Loucy (cell line): Measurements from ENCODE around the gene CDK19.

Source experiments
- H2AFZ ChIP-seq: fragments of 200-600 bp; sonication (generic); 2 replicates; pipeline ENCODE4 v1.6.0; 2016; ENCODE audit warnings: antibody characterized with exemption, mild to moderate bottlenecking, low read length, moderate library complexity
- H3F3A ChIP-seq: fragments of 200-600 bp; 2 replicates; pipeline ENCODE4 v1.6.0; 2016; ENCODE audit warnings: antibody characterized with exemption, low read depth, mild to moderate bottlenecking
- H3K27me3 ChIP-seq: fragments of 200-600 bp; sonication (generic); 2 replicates; pipeline ENCODE4 v1.6.1; 2014; ENCODE audit warnings: low read length, mild to moderate bottlenecking; ENCODE audit not compliant: insufficient read depth, poor library complexity, severe bottlenecking
- H3K36me3 ChIP-seq: fragments of 200-600 bp; sonication (generic); 2 replicates; pipeline ENCODE4 v1.6.1; 2016; ENCODE audit warnings: low read length; ENCODE audit not compliant: insufficient read depth
- H3K4me1 ChIP-seq: fragments of 200-600 bp; sonication (generic); 2 replicates; pipeline ENCODE4 v1.5.1; 2014; ENCODE audit warnings: low read length, mild to moderate bottlenecking; ENCODE audit not compliant: insufficient read depth, poor library complexity, severe bottlenecking
- H3K4me2 ChIP-seq: fragments of 200-600 bp; sonication (generic); 2 replicates; pipeline ENCODE4 v1.6.0; 2014; ENCODE audit warnings: antibody characterized with exemption, low read length, low read depth, mild to moderate bottlenecking; ENCODE audit not compliant: poor library complexity, severe bottlenecking
- H3K4me3 ChIP-seq: fragments of 200-600 bp; sonication (generic); 2 replicates; pipeline ENCODE4 v1.5.1; 2014; ENCODE audit warnings: low read length, mild to moderate bottlenecking, mixed read lengths; ENCODE audit not compliant: poor library complexity, severe bottlenecking
- H3K79me2 ChIP-seq: fragments of 200-600 bp; sonication (generic); 2 replicates; pipeline ENCODE4 v1.6.1; 2014; ENCODE audit warnings: low read length; ENCODE audit not compliant: insufficient read depth
- H3K9ac ChIP-seq: fragments of 200-600 bp; sonication (generic); 2 replicates; pipeline ENCODE4 v1.6.0; 2014; ENCODE audit warnings: mild to moderate bottlenecking, low read depth, low read length, moderate library complexity; ENCODE audit not compliant: poor library complexity, severe bottlenecking
- H3K9me2 ChIP-seq: fragments of 200-600 bp; sonication (generic); replicated peaks from 2 replicates; pipeline ENCODE4 v1.6.1; 2016; ENCODE audit warnings: low read depth, low read length, mixed read lengths
- H3K9me3 ChIP-seq: fragments of 200-600 bp; sonication (generic); 2 replicates; pipeline ENCODE4 v1.6.1; 2014; ENCODE audit warnings: mild to moderate bottlenecking, antibody characterized with exemption, low read length, low read depth; ENCODE audit not compliant: insufficient read depth
- H4K20me1 ChIP-seq: fragments of 200-600 bp; sonication (generic); 2 replicates; pipeline ENCODE4 v1.6.0; 2014; ENCODE audit warnings: antibody characterized with exemption, low read length, mild to moderate bottlenecking; ENCODE audit not compliant: insufficient read depth, poor library complexity, severe bottlenecking
- CTCF ChIP-seq: fragments of 200-600 bp; sonication (generic); conservative IDR thresholded peaks from 2 replicates; pipeline ENCODE4 v1.5.1; 2014; ENCODE audit warnings: mild to moderate bottlenecking, antibody characterized with exemption, low read length
- EZH2phosphoT487 ChIP-seq: fragments of 200-600 bp; IDR thresholded peaks from 2 replicates; pipeline ENCODE4 v1.6.1; 2018; ENCODE audit warnings: antibody characterized with exemption, mild to moderate bottlenecking, moderate library complexity, borderline replicate concordance

CDK19 gene

GRCh38 chr6:110560239-110561007 lies 254.8 kb downstream of the CDK19 start:
- no peaks in the 10 kb centered on the region for H3K36me3 ChIP-seq
- no peaks in the 10 kb centered on the region for H3K79me2 ChIP-seq
- H3K9me2 ChIP-seq: no peaks in the 10 kb centered on the region
- peaks cover 59% of the 10 kb centered on the region for H3K4me1 ChIP-seq
- no peaks in the 10 kb centered on the region for H3K27me3 ChIP-seq
- H2AFZ ChIP-seq: no peak overlapping the region; the same call in 1 of the 2 replicates
- no peak for TF ChIP-seq CTCF
- TF ChIP-seq EZH2phosphoT487: no peak
- H3F3A ChIP-seq: peaks cover 9% of the 10 kb centered on the region
- H3K9ac ChIP-seq: peak overlapping the region; percentile 51
- H3K9me3 ChIP-seq: 0 out of 2 replicates have a peak, but pooled peaks cover 5% of the 10 kb centered on the region
- peak overlapping the region; percentile 69 for H3K4me2 ChIP-seq
- no peaks in the 10 kb centered on the region for H4K20me1 ChIP-seq
- H3K4me3 ChIP-seq: peak overlapping the region; percentile 62
